AG08396 (cell line): ENCODE data around the gene ABCC12.

ENCODE experiments used
- DNase-seq: peaks from one replicate; pipeline ENCODE4 v3.0.0; 2012; ENCODE audit warnings: low spot score, mixed read lengths

Gene ABCC12

DNA sequence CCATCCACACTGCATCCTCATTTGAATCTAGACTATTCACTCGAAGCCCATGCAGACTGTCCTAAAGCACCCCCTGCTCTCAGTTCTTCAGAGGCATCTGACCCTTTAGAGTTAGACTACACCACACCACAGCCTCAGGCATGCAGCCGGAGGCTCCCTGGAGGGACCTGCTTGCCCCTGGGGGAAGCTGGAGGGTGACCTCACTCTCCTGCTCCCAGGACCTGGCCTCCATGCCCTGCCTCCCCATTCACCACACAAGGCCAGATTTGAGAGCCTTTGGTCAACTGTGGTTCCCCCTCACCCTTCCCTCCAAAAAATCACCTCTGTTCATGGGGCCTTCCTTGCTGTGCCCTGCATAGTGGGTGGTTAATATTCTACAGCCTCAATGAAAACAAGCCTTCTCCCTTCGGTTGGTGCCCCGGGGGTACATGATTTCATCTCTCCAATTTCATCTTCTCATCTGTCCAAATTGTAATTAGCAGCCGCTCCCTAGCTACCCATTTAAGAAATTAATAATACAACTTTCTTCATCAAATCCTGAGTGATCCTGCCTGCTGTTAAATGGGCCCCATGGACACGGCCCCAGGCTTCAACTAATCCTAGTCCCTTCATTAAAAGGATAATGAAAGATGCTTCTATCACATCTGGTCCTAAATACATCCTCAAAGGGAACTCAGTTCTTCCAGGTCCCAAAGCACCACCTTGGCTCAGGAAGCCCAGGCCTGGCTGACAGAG is 24.4 kb downstream of the ABCC12 start:
- no peak for DNase-seq

DNA sequence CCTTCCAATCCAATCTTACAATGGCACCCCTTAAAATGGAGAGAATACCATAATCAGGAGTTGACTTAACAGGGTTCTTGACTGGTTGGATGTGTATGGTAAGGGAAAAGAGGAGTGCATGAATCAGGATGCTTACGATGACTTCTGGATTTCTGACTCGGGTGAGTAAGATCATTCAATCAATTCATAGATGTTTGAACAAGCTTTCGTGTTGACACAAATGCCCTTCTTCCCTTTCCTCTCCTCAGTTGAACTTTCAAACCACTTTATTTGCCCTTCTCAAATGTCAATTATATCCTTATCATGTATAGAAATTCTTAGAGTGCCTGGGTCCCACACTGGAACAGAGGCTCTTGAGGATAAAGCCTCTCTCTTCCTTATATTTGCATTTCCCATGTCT is 25.9 kb downstream of the ABCC12 start:
- no peak for DNase-seq

DNA sequence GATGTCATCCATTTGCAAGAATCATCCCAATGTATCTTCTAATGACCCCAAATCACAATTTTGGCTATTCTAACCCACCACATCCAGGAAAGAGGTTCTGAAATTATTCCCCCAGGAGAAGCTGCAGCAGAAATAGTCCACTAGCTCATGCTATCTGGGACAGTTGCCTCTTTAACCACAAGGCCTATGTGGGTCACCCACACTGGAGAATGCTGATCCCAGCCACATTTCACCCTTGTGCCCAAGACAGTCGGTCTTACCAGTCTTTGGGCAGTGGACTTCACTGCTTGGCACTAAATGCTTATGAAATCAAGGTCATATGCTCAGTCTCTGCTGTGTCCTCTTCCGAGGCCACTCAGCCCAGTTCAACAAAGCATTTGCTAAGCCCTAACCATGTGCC is 27.0 kb downstream of the ABCC12 start:
- no peak for DNase-seq

DNA sequence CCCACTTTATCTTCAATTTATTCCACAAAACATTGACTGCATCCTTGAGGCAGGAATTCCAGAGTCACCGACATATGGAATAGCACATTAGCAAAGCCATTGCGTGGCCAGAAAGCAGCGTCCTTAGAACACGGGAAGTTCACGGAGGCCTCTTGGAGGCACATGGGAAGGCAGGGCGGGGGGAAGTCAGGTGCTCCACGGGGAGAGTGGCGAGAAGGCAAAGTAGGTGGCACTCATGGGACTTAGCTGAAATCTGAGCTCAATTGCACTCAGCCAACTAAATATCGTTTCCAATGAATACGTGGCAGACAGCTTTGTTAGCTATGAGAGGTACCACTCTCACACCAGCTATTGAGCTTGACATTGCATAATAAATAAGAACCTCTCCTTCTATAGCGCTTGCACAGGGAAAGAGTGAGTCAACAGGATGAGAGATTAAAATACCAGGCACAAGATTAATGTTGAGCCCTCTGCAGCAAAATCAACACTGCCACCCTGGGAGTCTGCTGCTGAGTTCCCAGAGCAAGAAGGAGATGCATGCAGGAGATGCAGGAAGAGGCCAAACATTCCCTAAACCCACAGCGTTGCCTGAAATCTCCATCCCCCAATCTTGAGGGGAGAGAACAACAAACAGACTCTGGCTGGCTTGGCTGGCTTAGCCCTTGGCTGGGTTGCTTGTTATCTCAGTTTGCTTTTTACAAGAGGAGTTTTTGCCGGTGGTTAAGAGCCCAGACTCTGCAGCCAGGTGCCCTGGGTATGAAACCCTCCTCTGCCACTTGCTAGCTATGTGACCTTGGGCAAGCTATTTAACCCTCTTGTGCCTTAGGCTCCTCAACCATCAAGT is 28.8 kb downstream of the ABCC12 start:
- peak; percentile 79 for DNase-seq

DNA sequence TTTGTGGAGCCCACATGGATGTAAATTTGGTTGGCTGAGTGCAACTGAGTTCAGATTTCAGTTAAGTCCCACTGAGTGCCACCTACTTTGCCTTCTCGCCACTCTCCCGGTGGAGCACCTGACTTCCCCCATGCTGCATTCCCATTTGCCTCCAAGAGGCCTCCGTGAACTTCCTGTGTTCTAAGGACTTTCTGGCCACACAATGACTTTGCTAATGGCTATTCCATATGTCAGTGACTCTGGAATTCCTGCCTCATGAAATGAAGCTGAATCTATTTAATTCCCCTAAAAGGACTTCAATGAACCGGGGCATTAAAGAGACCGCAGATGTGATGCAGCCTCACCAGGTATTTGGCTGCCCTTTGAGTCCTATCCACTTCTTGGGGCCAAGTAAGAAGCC is 29.9 kb downstream of the ABCC12 start:
- DNase-seq, result no peak

DNA sequence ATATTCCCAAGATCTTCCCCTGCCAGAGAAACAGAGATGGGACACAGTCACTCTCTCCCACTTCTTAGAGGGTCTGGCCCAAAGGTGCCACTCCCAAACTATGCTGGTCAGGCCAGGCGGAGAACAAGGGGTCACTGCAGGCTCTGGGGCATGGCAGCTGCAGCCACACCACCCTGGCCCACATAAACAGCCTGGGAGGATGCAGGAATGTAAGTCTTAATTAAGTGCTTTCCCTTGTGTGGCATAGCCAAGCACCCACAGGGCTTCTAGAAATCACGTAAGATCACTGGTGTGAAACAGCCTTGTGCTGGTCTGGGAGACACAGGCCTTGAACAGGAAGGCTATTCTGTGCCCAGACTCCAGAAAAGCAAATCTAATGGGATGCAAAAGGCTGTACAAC is 31.5 kb downstream of the ABCC12 start:
- no peak for DNase-seq

DNA sequence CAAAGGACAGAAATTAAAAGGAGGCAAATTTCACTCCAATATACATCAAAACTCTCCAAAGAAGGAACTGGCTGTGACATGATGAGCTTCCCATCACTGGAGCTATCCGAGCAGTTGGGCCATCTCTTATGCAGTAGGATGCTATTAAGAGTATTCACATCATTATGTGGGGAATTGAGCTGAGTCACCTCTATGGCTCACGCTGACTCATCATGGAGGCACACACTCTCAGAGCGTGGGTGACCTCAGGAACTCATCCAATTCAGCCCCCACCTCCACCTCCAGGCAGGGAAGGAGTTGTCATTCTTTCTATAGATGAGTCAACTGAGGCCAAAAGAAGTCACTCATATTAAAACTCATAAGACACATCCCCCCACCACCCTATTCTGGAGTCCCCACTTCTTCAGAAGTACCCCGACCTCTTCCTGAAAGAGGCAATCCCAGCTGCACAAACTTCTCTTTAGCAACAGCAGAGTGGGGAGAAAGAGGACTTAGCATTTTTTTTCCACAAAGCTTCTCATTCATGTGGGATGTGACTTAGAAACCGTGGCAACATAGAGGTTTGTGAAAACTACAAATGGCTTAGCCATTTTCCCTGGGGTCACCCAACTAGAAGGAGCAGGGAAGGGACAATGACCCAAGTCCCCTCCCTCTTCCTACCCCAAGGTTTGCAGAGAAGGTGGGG is 32.5 kb downstream of the ABCC12 start:
- peak; percentile 93 for DNase-seq

DNA sequence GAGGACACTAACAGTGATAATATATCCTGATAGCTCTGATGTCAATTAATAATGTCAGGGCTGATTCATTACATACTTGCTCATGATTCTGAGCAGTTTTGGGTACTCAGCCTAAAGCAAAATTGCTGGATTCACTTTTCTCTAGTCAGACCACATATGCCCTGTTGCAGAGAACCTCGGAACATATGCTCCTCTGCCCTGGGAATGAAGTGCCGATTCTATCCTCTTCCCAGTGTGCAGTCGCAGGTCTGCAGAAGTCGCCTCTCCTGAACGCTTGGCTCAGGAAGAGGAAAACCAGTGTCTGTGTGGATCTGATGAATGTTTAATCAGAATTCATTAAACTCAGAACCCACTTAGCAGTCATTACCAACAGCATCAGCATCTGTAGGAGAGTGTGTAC is 34.5 kb downstream of the ABCC12 start:
- DNase-seq, result no peak

DNA sequence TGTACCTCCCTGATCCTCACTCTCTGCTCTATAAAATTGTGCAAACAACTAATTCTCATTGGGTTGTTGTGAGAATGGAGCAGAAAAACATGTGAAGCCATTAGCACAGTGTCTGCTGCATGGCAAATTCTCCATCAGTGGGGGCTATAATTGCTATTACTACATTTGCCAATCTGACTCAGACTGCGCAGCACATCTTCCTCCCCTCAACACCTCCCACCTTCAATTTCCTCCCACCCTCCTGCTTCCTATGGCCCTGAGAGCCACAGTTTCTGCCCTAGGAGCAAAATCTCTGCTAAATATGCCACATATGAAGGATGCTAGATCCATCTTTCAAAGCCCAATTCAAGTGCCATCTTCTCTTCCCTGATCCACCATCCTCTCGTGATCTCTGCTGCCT is 37.0 kb downstream of the ABCC12 start:
- DNase-seq, result no peak

DNA sequence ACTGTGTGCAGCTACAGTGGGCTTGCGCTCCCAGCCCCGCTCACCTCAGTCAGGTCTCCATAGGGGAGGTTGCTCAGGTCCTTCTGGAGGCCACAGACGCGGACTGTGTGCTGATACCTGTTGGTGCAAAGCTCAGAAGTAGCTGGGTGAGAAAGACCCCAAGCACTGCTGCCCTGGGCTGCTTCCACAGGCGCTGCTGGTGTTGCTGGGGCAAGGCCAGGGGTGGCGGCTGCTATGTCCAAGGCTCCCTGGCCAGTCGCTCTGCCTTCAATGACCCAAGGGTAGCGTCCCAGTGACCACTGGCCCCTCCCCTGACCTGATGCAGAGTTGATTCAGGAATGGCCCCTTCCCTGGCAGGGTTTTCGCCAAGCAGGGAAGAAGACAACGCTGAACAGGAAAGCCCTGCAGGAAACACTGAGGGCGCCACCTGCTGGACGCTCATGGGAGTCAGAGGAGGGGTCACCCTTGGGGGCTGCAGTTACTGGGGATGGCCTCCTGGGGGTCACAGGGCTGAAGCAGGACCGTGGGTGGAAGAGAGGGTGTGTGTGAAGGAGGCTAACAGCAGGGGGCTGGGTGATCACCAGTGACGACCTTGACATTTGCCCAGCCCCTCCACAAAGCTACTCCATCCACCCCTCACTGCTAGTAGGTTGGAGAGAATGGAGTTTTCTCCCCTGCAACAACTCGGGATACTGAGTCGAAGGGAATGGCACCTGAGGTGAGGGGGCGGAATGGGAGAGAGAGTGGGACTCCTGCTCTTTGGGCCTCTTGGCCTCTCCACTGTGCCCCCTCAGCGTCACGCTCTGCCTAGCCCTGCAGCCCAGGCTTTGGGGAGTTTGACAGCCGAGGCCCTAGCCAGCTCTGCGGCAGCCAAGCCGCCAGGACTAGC is 38.3 kb downstream of the ABCC12 start:
- DNase-seq, result peak; percentile 48

DNA sequence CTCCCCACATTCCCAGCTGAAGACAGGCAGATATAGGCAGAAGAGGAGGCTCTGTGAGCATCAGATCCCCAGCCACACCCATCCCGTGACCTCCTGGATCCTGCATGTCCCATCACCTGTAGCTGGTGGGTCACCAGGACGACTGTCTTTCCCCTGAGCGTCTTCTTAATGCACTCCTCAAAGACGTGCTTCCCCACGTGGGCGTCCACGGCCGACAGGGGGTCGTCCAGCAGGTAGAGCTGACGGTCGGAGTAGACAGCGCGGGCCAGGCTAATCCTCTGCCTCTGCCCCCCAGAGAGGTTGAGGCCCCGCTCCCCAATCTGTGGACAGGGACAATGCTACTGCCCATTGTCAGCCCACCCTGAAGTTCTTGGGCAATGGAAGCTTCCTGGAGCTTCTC is 40.5 kb downstream of the ABCC12 start:
- no peak for DNase-seq

DNA sequence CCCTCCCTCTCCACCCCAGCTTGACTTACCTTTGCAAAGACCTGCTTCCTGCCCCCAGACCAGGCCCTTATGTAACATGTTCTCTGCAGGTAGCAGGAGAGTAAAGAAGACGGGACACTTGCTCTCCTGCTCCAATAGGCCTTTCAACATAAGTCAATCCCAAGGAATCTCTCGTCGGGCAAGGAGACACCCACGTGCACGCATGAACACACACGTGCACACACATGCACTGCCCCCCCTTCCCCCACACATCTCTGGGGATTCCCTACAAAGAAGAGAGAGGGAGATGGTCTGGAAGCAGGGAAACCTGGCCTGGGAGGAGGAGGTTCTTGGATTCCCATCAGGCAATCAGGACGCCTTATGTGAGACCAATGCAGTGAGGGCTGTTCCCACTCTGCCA is 41.4 kb downstream of the ABCC12 start:
- no peak for DNase-seq

DNA sequence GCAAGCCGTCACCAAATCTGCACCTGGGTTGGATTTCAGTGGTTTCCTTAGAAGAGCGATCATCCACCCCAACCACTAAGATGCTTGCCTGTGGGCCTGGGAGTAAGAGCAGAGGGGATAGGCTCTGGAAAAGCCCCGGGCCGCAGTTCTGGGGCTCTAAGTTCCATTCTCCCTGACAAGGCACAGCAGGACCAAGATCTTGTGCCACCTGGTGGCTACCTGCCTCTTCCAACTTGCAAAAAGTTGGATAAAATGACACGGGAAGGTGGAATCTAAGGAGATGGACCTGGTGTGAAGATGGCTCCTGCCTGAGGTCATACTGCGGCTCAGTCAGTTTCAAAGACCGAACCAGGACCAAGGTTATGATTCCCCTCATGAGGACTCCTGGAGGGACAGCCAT is 42.3 kb downstream of the ABCC12 start:
- DNase-seq, result no peak

DNA sequence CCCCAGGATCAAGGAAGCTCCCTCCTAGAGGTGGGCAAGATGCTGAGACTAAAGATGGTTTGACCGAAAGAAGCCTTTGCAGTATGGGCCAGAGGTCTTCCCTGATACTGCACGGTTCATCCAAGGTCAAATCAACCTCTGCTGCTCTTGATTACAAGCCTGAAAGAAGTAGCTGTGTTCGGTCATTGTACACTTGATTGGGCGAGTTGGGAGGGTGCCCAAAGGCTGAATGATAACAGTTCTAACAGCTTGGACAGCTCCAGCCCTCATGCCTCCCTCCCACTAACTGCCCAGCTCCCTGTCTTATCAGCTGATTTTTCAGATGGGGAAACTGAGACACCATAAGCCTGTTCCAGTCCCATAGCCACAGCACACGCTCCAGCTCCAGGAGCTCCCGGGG is 42.8 kb downstream of the ABCC12 start:
- no peak for DNase-seq

DNA sequence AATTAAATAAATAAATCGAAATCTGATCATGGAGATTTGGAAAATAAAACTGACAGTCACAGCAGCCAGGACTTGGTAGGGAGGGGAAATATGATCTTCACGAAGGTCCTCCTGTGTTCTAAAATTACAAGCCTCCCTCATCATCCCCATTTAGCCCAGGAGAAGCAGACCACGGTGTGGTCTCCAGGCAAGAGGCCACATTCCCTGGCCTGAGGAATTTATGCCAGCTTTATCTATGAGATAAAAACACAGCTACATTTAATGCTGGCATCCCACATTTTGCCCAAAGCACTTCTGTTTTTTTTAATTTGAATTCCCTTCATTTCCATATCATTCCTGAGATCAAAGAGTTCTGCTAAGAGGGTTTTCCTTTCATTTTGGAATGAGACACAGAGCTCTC is 43.2 kb downstream of the ABCC12 start:
- no peak for DNase-seq

DNA sequence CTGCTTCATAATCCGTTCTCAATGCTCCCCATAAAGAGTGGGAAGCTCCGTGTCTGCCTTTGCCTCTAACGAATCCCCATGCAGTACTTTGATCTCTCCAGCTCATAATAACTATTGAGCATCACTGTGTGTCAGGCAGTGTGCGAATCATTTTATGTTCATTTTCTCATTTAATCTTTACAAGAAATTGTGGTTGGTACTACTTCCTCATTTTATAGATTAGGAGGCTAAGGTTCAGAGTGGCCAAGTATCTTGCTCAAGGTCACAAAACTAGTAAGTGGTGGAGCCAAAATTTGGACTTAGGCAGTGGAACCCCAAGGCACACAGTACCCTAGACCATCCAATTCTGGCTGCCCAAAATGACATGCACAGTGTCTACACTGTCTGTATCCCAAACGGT is 44.8 kb downstream of the ABCC12 start:
- no peak for DNase-seq

DNA sequence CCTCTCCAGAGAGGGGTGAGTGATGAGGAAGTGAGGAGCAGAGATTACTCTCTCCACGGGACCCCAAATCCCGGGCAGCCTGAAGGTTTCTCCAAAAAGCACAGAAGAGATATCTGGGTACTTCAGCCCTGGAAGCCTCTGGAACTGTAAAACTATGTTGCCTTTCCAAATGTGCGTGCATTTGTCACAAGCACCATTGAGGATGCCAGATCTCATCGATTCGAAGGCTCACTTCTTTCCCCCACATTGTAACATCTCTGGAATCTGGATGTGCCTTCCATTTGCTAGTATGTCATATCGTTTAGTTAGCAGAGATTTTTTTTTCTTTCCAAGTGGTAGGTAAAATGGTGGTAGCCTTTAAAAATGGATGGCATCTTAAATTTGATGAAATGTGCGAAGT is 45.8 kb downstream of the ABCC12 start:
- DNase-seq, result no peak

DNA sequence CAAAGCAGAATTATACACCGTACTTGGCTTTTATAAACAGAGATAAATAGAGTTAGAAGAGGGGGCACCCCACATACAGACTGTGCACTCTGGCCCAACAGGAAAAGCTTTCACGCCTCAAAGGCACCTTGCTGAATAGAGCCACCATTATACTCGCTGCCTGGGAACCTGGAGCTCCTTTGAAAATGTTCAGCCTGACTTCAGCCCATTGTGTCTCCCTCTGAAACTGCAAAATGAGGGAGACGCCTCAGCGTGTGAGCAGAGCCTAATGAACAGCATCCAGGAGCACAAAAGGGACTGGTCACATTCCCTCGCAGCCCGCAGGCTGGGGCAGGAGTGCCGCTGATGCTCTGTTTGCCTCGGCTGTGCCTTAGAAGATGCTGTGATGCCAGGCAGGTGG is 46.3 kb downstream of the ABCC12 start:
- no peak for DNase-seq

DNA sequence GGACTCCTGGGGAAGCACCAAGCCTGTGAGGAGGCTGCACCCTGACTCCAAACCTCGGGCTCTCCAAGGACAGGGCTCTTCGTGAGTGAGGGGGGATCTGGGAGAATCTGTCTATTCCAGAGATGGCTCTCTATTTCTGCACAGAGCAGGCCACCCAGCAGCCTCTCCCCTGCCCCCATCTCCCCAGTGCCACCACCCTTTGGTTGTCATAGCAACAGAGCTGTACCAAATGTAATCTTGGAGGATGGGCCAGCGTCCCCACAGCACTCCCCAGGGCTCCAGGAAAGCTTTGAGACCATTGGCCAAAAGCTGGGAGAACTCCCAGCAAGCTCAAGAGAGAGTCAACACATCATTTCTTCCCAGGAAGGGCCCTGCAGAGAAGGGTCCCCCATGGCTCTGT is 49.3 kb downstream of the ABCC12 start:
- DNase-seq, result no peak
